G401.6 (cell line): ENCODE data around the gene SLC35E2B.
"Not testable (repeated sequence)": the region's sequence is repeated elsewhere in the genome, so short reads cannot be mapped to it uniquely, and the experiment has no call there.

Experiments used
- FAIRE-seq: peaks from 2 replicates; lab custom pipeline; 2012; peaks lifted over from hg19 to GRCh38; lab: Jason Lieb, UNC

The SLC35E2B gene

GRCh38 chr1:1638528-1638927, 54.1 kb downstream of the SLC35E2B start:
- FAIRE-seq, result not testable (repeated sequence)

DNA sequence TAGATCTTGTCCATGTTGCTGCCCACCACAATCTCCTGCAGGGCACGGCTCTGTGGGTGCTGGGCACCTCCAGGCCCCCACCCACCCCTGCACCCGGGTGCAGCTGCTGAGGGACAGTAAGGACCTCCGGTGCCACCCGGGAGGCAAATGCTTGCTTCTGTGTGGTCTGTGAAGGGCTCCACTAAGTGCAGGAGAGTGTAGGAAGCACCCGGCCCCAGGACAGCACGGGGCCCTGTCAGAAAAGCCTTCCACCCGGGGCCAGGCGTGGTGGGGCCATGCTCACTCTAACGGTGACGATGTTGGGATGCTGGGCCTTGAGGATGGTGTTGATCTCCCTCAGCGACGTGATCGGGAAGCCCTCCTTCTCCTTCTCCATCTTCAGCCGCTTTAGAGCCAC, 55.1 kb downstream of the SLC35E2B start:
- FAIRE-seq, result not testable (repeated sequence)

DNA sequence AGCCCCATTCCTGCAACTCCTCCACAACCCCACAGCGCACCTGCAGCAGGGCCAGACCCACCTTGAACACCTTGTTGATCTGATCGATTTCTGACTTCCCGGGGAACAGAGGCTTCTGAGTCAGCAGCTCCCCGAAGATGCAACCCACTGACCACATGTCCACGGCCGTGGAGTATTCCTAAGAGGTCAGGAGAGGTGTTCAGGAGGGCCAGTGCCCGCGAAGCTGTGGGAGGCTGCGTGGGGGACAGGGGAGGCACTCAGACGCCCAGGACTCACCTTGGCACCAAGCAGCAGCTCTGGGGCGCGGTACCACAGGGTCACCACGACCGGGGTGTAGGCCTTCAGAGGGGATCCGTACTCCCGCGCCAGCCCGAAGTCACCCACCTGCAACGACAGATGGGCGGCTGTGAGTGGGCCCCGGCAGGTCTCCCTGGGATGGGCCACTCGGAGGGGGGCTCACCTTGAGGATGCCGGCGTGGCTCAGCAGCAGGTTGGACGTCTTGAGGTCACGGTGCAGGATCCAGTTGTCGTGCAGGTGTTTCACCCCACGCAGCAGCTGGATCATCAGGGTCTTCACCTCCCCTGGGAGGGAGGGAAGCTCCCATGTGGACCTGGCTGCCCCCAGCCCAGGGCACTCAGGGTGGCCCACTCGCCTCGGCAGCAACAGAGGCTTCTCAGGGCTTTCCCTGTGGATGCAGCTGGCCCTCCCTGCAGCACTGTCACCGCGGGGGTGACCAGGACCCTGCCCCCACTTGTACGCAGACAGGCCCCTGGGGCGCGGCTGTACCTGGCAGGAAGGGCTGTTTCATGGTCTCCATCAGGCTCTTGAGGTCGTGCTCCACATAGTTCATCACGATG, 55.7 kb downstream of the SLC35E2B start:
- FAIRE-seq, result not testable (repeated sequence)

DNA sequence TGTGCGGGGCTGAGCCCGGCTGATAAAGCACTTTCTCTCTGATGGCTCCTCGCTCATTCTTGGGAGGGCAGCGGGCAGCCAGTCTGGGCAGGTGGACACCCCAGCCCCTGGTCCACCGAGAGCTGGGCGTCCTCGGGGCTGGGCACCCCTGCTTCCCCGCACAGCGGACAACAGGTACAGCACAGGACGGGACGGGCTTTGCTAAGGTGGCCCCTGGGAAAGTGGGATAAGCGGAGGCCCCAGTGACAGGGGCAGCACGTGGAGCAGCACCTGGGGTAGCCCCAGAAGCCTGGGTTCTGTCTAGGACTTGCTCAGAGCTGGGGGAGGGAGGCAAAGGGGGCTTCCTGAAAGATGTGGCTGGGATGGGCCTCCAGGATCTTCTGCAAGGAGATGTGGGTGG, 58.0 kb downstream of the SLC35E2B start:
- not testable (repeated sequence) for FAIRE-seq

- FAIRE-seq, result not testable (repeated sequence)
These were observed 59.2 kb downstream of the SLC35E2B start for GRCh38 chr1:1633409-1633808.

GRCh38 chr1:1631782-1632420, 60.7 kb downstream of the SLC35E2B start, which contains the start of gene MMP23B:
Gene MMP23B (plus strand): TSS chr1:1632173. CDS start chr1:1632219, 46 bp downstream.
- no peak for FAIRE-seq

DNA sequence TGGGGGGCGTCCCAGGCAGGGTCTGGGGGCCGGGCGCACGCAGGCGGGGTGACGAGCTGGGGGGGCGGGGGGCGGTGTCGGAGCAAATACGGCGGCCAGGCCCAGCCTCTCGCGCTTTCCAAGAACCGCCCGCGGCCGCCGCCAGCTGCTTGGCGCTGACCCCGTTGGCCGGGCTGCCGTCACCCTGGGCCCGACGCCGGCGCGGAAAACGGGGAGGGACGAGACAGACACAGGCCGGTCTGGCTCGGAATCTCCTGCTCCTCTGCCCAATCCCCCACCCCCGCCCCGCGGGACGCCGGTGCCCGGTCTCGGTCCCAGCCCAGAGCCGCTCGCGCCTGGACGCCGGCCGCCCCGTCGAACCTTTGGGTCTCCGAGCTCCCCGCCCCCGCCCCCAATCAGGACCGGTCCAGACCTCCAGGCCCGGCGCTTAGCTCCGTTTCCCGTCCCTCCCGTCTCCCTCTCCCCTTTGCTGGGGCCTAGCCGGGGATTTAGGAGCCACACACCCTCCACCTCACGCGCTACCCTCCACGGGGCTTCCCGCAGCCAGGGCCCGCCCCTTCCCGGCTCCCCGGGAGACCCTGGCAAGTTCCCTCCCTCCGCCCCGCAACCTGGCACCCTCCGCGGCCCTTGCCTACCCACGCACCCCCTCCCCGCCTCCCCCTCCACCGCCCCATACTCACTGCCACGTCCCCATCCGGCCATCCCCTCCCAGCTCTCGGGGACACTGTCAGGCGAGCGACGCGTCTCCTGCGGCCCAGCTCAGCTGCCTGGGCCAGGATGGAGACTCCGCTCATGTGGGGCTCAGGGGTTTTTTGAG, 61.4 kb downstream of the SLC35E2B start:
- FAIRE-seq, result no peak

GRCh38 chr1:1630191-1630964, 62.2 kb downstream of the SLC35E2B start:
- no peak for FAIRE-seq

GRCh38 chr1:1629430-1630190, 63.0 kb downstream of the SLC35E2B start:
- no peak for FAIRE-seq

DNA sequence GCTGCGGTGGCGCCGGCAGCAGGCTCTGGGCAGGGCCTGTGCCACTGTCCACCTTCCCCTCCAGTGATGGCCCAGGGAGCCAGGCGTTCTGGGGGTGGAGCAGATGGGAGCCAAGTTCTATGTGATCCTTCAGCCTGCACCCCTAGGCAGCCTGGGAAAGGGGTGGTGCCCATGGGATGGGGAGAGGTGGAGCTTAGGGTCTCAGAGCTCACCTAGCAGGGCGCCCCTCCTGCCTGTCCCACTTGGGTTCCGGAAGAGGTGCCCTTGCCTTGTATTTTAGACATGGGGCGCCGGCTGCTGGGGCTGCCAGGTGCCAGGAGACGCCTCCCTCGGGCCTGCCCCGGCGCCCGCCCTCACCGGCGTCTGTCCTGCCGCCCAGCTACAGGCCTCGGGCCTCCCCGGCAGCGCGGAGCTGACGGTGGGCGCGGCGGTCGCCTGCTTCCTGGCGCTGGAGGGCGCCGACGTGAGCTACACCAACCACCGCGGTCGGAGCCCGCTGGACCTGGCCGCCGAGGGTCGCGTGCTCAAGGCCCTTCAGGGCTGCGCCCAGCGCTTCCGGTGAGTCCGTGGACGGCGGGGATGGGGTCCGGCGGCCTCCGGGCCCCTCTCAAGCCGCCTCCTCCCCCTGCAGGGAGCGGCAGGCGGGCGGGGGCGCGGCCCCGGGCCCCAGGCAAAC, 63.7 kb downstream of the SLC35E2B start:
- no peak for FAIRE-seq

DNA sequence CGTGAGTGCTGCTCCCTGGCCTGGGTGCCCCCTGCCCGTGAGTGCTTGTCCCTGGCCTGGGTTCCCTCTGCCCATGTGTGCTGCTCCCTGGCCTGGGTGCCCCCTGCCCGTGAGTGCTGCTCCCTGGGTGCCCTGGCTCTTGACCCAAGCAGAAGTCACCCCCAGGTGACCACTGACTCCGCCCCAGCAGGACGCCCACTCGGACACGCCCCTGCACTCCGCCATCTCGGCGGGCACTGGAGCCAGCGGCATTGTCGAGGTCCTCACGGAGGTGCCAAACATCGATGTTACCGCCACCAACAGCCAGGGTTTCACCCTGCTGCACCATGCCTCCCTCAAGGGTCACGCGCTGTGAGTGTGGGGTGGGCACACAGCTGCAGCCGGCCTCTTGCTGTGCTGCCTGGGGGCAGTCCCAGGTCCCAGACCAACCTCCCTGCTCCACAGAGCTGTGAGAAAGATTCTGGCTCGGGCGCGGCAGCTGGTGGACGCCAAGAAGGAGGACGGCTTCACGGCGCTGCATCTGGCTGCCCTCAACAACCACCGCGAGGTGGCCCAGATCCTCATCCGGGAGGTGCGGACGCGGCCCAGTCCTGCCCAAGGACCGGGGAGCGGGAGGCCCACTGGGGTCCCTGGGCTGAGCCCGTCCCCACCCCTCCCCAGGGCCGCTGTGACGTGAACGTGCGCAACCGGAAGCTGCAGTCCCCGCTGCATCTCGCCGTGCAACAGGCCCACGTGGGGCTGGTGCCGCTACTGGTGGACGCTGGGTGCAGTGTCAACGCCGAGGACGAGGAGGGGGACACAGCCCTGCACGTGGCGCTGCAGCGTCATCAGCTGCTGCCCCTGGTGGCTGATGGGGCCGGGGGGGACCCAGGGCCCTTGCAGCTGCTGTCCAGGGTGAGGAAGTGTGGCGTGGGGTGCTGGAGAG, 64.5 kb downstream of the SLC35E2B start:
- no peak for FAIRE-seq

DNA sequence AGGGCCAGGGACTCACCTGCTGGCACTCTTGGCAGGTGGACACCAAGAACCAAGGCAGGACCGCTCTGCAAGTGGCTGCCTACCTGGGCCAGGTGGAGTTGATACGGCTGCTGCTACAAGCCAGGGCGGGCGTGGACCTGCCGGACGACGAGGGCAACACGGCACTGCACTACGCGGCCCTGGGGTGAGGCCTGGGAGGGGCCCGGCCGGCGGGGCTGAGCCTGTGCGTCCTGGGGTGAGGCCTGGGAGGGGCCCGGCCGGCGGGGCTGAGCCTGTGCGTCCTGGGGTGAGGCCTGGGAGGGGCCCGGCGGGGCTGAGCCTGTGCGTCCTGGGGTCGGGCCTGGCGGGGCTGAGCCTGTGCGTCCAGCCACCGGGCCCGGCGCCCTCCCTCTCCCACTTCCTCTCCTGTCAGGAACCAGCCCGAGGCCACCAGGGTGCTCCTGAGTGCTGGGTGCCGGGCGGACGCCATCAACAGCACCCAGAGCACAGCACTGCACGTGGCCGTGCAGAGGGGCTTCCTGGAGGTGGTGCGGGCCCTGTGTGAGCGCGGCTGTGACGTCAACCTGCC, 65.2 kb downstream of the SLC35E2B start:
- no peak for FAIRE-seq

- FAIRE-seq, result no peak
These were observed 66.1 kb downstream of the SLC35E2B start for GRCh38 chr1:1626207-1627141.

DNA sequence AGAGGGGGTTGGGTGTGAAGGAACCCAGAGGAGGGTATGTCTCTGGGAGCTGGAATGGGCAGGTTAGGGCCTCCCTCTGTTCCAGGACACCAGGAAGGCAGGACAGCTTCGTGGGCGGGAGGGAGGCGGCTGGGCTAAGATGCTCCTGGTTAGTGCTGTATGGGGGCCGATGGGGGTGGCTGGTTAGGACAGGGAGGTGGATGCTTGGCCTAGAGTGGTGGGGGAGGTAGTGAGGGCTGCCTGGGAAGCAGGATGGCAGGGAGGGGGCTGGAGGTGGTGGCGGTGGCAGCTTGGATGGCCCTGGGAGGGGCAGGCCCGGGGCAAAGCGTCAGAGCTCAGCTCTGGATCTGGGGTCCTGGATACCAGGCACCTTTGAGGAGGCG, 66.8 kb downstream of the SLC35E2B start:
- FAIRE-seq, result no peak

DNA sequence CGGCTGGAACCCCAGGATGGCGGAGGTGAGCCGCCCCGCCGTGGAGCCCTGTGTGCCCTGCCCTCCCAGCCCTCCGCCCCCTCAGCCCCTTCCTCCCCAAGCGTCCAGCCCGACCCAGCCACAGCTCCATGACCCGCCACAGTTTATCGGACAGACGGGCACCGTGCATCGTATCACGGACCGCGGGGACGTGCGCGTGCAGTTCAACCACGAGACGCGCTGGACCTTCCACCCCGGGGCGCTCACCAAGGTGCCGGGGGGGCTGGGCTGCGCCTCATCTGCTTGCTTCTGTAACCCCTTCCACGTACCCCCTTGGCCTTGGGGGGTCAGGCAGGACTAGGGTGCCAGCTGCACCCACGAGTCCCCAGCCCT, 67.2 kb downstream of the SLC35E2B start:
- FAIRE-seq, result no peak

GRCh38 chr1:1624443-1625403, 67.9 kb downstream of the SLC35E2B start:
- no peak for FAIRE-seq
